Cerebellar cortex (tissue), 1 donor: ENCODE measurements around the gene SLC18A3.

Experiments used
- DNase-seq: peaks from one replicate; pipeline ENCODE4 v3.0.0-alpha.2; 2015; ENCODE audit warnings: low spot score

Gene SLC18A3

DNA sequence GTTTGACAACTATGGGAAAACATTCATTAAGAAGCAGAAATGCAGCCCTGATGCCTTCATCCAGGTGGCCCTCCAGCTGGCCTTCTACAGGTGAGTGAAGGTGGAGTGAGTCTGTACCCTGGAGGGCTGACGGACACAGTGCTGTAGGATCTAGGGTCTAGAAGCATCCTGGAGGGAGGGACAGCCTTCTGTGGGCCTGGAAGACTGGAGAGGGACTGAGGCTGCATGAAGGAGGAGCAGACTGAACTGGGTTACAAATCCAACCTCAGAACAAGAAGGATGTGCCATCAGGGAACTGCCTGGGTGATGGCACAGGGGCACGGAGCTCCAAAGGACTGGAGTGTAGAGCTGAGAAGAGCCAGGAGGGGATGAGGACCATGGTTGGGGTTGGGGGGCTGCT lies 41.8 kb downstream of the SLC18A3 start:
- DNase-seq, result no peak

DNA sequence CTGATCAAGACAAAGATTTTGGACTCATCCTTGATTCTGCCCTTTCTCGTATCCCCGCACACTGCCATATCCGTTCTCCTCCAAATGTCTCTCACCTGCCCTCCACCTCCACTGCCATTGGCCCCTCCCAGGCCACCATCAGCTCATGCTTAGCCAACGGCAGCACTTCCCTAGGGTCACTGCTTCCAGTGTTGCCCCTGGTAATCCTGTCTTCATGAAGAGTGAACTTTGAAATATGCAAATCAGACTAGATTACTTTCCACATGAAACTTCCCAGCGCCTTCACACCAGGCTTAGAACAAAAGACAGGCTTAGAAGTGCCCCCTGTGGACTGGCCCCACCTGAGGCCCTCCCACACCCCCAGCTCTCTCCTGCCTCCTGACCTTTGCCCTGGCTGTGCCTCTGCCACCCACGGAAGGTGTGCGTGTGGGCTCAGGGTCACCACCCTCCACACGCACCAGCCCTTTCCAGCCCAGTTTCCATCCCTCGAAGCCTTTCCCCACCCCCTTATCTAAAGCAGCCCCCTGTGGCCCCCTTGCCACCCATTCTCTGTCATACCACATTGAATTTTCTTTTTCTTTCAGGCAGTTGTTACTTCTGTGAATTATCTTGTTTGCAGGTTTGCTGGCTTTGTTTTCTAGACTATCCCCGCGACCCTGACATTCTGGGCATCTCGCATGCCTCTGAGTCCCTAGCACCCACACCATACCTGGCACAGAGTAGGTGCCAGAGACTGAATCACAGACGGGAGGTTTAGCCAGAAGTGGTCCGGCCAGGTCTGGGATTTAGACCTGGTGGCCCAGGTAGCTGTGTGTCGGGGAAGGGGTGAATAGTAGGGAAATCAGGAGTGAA lies 42.5 kb downstream of the SLC18A3 start:
- no peak for DNase-seq

DNA sequence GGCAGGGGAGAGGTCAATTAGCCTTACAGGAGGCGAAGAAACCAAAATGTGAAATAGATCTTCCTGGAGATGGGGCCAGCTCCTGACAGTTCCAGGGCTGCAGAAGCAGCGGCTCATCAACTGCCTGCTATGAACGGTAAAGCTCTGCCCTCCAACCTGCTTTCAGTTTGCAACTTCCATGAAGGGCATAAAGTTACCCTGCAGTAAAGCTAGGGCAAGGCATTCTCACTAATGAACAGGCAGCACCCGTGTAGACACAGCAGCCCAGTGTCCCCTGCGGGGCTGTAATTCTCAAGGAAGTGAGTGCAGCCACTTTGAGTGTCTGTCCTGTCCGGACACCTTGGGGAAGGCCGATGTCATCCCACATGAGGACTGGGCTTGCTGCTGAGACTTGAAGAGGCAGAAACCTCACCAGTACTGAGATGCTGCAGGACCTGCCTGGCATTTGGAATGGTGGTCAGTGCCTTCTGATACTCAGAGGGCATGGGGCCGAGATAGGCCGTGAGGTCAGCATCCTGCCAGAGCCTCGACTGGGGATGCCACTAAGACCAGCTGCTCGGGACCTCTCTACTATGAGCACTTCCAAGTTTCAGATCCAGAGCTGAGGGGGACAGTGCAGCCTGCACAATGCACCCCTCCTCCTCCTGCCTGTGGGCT lies 43.3 kb downstream of the SLC18A3 start:
- no peak for DNase-seq

DNA sequence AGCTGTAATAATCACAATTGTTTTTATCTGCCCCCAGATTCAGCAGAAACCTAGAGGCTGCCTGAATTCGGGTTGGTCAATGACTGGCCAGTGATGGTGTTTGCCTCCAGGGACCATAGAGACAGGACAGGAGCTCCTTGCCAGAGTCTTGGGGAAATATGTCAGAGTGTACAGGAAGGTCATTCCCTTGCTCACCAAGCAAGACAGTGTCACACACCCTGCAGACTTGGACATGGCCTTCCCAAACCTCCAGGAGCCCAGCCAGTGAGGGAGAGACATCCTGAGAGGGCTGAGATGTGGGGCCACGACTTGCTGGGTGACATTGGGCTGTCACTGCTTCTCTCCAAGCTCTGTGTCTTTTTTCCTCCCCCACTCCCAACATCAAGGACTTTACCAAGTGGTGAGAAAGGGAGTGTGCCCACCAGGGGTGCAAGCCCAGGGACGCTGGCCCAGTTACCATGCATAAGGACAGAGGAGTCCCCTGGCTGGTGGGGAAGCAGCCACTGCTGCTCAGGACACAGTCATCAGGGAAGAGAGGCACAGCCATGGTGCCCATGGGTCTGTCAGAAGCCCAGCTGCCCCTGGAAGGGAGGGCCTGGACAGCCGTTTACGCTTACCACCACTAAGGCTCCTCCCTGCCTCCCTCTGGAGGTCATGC lies 44.1 kb downstream of the SLC18A3 start:
- DNase-seq, result no peak

DNA sequence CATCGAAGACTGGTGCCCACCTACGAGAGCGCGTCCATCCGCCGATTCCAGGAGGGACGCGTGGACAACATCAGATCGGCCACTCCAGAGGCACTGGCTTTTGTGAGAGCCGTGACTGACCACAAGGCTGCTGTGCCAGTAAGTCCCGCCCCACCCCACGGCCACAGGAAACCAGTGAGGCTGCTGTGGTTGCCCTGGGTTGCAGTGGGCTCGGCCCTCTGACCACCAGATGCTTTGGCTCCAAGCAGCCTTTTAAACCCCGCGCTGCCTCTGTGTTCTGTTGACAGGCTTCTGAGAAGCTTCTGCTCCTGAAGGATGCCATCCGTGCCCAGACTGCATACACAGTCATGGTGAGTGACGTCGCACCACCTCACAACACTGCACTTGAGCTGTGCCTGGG lies 45.0 kb downstream of the SLC18A3 start:
- DNase-seq, result no peak

DNA sequence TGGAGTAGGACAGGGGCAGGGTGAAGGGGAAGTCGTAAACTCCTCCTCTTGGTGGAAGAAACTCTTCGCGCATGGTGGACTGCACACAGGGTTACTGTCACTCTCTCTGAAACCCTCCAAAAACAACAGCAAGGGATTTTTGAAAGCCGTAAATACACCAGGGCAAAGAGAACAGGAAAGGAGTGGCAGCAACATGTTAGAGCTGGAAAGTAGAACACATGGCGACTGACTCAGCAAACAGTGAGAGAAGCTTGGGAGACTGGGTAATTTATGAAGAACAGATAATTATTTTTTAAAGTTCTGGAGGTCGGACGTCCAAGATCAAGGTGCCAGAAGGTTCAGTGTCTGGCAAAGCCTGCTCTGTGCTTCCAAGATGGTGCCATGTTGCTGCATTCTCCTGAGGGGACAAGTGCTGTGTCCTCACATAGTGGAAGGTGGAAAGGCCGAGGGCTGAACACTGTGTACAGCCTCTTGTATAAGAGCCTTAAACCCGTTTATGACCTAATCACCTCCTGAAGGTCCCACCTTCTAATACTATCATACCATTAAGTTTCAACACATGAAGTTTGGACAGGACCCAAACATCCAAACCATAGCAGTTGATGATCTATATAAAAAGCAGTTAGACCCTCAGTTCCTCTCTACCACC lies 46.9 kb downstream of the SLC18A3 start:
- no peak for DNase-seq

DNA sequence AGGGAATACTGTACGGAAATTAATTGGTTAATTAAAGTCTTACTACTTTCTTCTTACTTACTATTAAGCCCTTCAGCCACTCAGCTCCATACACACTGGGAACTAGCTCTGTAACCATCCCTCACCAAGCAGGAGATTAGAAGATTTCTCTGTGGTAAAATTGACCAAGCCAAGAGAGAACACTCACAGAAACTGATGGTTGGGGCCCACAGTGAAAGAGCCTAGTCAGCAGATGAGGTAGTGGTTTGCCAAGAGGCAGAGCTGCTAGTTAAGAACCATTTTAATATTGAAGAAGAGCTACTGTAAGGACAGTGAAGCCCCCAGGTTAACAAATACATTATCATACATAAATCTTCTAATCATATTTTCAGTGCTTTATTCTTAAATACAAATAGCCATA lies 47.5 kb downstream of the SLC18A3 start:
- DNase-seq, result no peak

DNA sequence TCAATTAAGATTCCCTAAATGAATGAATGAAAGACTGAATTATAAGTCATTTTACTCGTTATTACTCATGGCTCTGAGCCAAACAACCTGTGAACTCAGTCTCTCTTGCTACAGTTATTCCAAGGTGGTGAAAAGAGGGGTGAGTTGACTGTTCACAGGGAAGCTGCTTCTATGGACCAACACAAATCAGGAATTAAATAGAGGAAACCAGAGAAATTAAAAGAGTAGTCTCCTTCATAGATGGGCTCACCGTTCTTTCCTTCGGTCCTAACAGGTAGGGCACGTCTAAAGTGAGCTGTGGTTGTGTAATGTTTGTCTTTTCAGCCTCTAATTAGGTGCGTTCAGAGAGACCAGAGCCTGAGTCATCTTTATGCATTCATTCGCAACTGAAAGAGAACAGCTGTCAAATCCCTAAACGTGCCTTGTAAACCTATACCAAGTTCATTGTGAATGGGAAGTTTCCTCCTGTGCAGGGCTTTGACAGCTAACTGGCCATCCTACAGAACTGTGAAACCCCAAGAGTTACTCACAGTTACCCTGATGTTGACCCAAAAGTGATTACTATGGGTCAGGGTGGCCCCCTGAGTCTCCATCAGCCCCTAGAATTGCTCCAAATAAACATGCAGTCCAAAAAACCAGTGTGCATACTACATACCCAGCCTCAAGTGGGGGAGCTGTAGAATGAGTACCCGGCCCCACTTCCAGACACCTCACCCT lies 51.2 kb downstream of the SLC18A3 start:
- DNase-seq, result no peak
